ENCODE data around the gene SCEL.
"Not testable (repeated sequence)": the region's sequence is repeated elsewhere in the genome, so short reads cannot be mapped to it uniquely, and the experiment has no call there.

SCEL gene

GRCh38 chr13:77563111-77563510 is 27.6 kb downstream of the SCEL start:
- DNase-seq, result no peak

- DNase-seq, result no peak
Observed at GRCh38 chr13:77565635-77566034, 30.1 kb downstream of the SCEL start.

- DNase-seq, result no peak
Observed at GRCh38 chr13:77571956-77572355, 36.5 kb downstream of the SCEL start.

GRCh38 chr13:77574096-77574495 is 38.6 kb downstream of the SCEL start:
- no peak for DNase-seq

- no peak for DNase-seq
Observed at GRCh38 chr13:77579959-77580358, 44.5 kb downstream of the SCEL start.

- DNase-seq, result no peak
Observed at GRCh38 chr13:77580748-77581147, 45.2 kb downstream of the SCEL start.

- no peak for DNase-seq
Observed at GRCh38 chr13:77583581-77583980, 48.1 kb downstream of the SCEL start.

GRCh38 chr13:77584106-77584505 is 48.6 kb downstream of the SCEL start:
- no peak for DNase-seq

GRCh38 chr13:77595166-77595810 is 59.8 kb downstream of the SCEL start:
- DNase-seq, result no peak

GRCh38 chr13:77596777-77597176 is 61.3 kb downstream of the SCEL start:
- no peak for DNase-seq

- no peak for DNase-seq
Observed at GRCh38 chr13:77599351-77599750, 63.8 kb downstream of the SCEL start.

- DNase-seq, result no peak
Observed at GRCh38 chr13:77600701-77601100, 65.2 kb downstream of the SCEL start.

GRCh38 chr13:77611068-77611467 is 75.6 kb downstream of the SCEL start:
- no peak for DNase-seq

- no peak for DNase-seq
Observed at GRCh38 chr13:77616027-77616426, 80.5 kb downstream of the SCEL start.

GRCh38 chr13:77619655-77620054 is 84.1 kb downstream of the SCEL start:
- no peak for DNase-seq

- no peak for DNase-seq
Observed at GRCh38 chr13:77620138-77620537, 84.6 kb downstream of the SCEL start.

GRCh38 chr13:77623806-77624205 is 88.3 kb downstream of the SCEL start:
- DNase-seq, result no peak

- DNase-seq, result no peak
Observed at GRCh38 chr13:77628170-77628569, 92.7 kb downstream of the SCEL start.

GRCh38 chr13:77637588-77637987 is 102.1 kb downstream of the SCEL start:
- DNase-seq, result no peak

GRCh38 chr13:77650409-77650808 is 114.9 kb downstream of the SCEL start:
- no peak for DNase-seq

- DNase-seq, result no peak
Observed at GRCh38 chr13:77653301-77653700, 117.8 kb downstream of the SCEL start.

- not testable (repeated sequence) for DNase-seq
Observed at GRCh38 chr13:77660016-77660415, 124.5 kb downstream of the SCEL start.

- no peak for DNase-seq
Observed at GRCh38 chr13:77660841-77661250, 125.3 kb downstream of the SCEL start.

- DNase-seq, result peak; percentile 5
Observed at GRCh38 chr13:77662301-77662700, 126.8 kb downstream of the SCEL start.

GRCh38 chr13:77662831-77663230 is 127.3 kb downstream of the SCEL start:
- not testable (repeated sequence) for DNase-seq
